NCI-H446 treated with DMSO at 0.1 percent for 48 hours (cell line): ENCODE results near the gene HOXC13.

Experiments
- DNase-seq: peaks from one replicate; lab custom pipeline; 2025; lab: John Stamatoyannopoulos, UW

HOXC13 gene

GRCh38 chr12:53995378-53996239 is 57.0 kb downstream of the HOXC13 start:
- no peak for DNase-seq
